K562 (cell line): ENCODE results near the gene NR1D1. TPM values are rescaled to one million over a fixed set of nuclear protein-coding genes. Genes with fewer than 3 reads are reported as not detected.

Source experiments
- ARID2 ChIP-seq: fragments of 450-650 bp; IDR thresholded peaks from 2 replicates; pipeline ENCODE4 v1.6.1; 2017; ENCODE audit warnings: antibody characterized with exemption, mild to moderate bottlenecking
- BRD4 ChIP-seq: fragments of 200-600 bp; sonication (generic); IDR thresholded peaks from 2 replicates; pipeline ENCODE4 v1.6.1; 2017; ENCODE audit warnings: inconsistent platforms
- CCNT2 ChIP-seq: IDR thresholded peaks from 2 replicates; pipeline ENCODE4 v1.6.1; 2011; ENCODE audit warnings: borderline replicate concordance, low read depth, mild to moderate bottlenecking, moderate library complexity, mixed read lengths, low read length; ENCODE audit not compliant: insufficient read length; ENCODE audit errors: extremely low read depth
- CEBPB ChIP-seq: fragments of 450-650 bp; IDR thresholded peaks from 2 replicates; pipeline ENCODE4 v1.6.1; 2016; ENCODE audit warnings: missing genetic modification characterization, missing compliant biosample characterization
- CEBPG ChIP-seq, 3 experiments: fragments of 200-800 bp in 1 of 3; sonication (Bioruptor generic) in 1 of 3; sonication (generic) in 1 of 3; formaldehyde crosslinking in 1 of 3; IDR thresholded peaks in 2 of 3; conservative IDR thresholded peaks in 1 of 3; 2 replicates each; pipeline versions ENCODE4 v1.6.1 to v1.8.0; 2016 to 2022; ENCODE audit warnings: missing compliant biosample characterization in 2 of 3, missing genetic modification characterization in 2 of 3, mild to moderate bottlenecking in 1 of 3, missing genetic modification reagents in 1 of 3
- IRF9 ChIP-seq: fragments of 450-650 bp; IDR thresholded peaks from 2 replicates; pipeline ENCODE4 v1.6.1; 2016; ENCODE audit warnings: missing biosample characterization, missing genetic modification characterization
- KDM1A ChIP-seq, 2 experiments: fragments of 450-650 bp; IDR thresholded peaks; 2 replicates each; pipeline ENCODE4 v1.6.1; 2016; ENCODE audit warnings: mild to moderate bottlenecking in 2 of 2
- NFIC ChIP-seq: fragments of 450-650 bp; IDR thresholded peaks from 2 replicates; pipeline ENCODE4 v1.6.1; 2017; ENCODE audit warnings: mild to moderate bottlenecking, inconsistent platforms
- NR4A1 ChIP-seq, 2 experiments: fragments of 250-450 bp in 1 of 2; fragments of 450-650 bp in 1 of 2; sonication (Bioruptor Pico) in 1 of 2; IDR thresholded peaks; 2 replicates each; pipeline versions ENCODE4 v1.4.0 to v1.6.1; 2016 to 2020; ENCODE audit warnings: mild to moderate bottlenecking in 2 of 2, missing compliant biosample characterization in 1 of 2, missing genetic modification characterization in 1 of 2, moderate library complexity in 1 of 2
- RAD51 ChIP-seq: fragments of 450-650 bp; IDR thresholded peaks from 2 replicates; pipeline ENCODE4 v1.7.1; 2016; ENCODE audit warnings: low read depth, mild to moderate bottlenecking, borderline replicate concordance
- THRAP3 ChIP-seq: fragments of 450-650 bp; IDR thresholded peaks from 2 replicates; pipeline ENCODE4 v1.6.1; 2016; ENCODE audit warnings: mild to moderate bottlenecking, inconsistent platforms, borderline replicate concordance
- TRIM28 ChIP-seq: fragments of 450-650 bp; IDR thresholded peaks from 2 replicates; pipeline ENCODE4 v1.6.1; 2017
- UBTF ChIP-seq, 2 experiments: IDR thresholded peaks; 2 replicates each; pipeline ENCODE4 v1.6.1; 2012; ENCODE audit warnings: improper control_type of control experiment in 2 of 2, low read depth in 2 of 2, low read length in 2 of 2, borderline replicate concordance in 1 of 2
- WHSC1 ChIP-seq: IDR thresholded peaks from one replicate; pipeline ENCODE4 v1.6.1; 2012; ENCODE audit warnings: low read length, control low read depth, inconsistent platforms
- ZKSCAN8 ChIP-seq: fragments of 200-800 bp; sonication (Bioruptor generic); IDR thresholded peaks from 2 replicates; pipeline ENCODE4 v1.6.1; 2016; ENCODE audit warnings: missing genetic modification characterization, missing compliant biosample characterization
- ZNF253 ChIP-seq: fragments of 250-450 bp; sonication (Bioruptor Pico); conservative IDR thresholded peaks from 2 replicates; pipeline ENCODE4 v1.6.1; 2021; ENCODE audit warnings: mild to moderate bottlenecking
- polyA plus RNA-seq, 8 experiments: library from polyadenylated mRNA; depleted of rRNA in 4 of 8; stranded (reverse) in 5 of 8; unstranded in 3 of 8; fragments of >200 nt; fragmentation: Nextera tagmentation in 2 of 8; fragmentation: Illumina TruSeq in 1 of 8; extraction: Ambion mirVana in 2 of 8; extraction: Trizol in 1 of 8; gene quantifications; 2 replicates each; pipeline versions ENCODE4 v1.2.1 to v1.2.3, GENCODE V29; 2011 to 2014; ENCODE audit warnings: inconsistent platforms in 1 of 8, missing spikeins in 1 of 8
- total RNA-seq, 7 experiments: library from RNA; depleted of rRNA in 6 of 7; stranded (reverse); fragments of >200 nt in 6 of 7; fragmentation: Illumina TruSeq in 2 of 7; extraction: Trizol in 2 of 7; gene quantifications; 2 replicates each; pipeline versions ENCODE4 v1.2.1 to v1.2.3, GENCODE V29; 2011 to 2021; ENCODE audit warnings: low replicate concordance in 1 of 7
- TF ChIP-seq, protein P1 (sequence below): fragments of 450-650 bp; conservative IDR thresholded peaks from 2 replicates; pipeline ENCODE4 v1.6.1; 2016; ENCODE audit warnings: missing genetic modification characterization, low read depth, mild to moderate bottlenecking, missing compliant biosample characterization, moderate library complexity

NR1D1 gene
- total and polyA plus RNA-seq, 9 of the 15 experiments (the other 6 are each of a cell fraction or from before 2014, with no cell fraction given), result 0.25 to 7.7 (median 0.65) TPM

DNA sequence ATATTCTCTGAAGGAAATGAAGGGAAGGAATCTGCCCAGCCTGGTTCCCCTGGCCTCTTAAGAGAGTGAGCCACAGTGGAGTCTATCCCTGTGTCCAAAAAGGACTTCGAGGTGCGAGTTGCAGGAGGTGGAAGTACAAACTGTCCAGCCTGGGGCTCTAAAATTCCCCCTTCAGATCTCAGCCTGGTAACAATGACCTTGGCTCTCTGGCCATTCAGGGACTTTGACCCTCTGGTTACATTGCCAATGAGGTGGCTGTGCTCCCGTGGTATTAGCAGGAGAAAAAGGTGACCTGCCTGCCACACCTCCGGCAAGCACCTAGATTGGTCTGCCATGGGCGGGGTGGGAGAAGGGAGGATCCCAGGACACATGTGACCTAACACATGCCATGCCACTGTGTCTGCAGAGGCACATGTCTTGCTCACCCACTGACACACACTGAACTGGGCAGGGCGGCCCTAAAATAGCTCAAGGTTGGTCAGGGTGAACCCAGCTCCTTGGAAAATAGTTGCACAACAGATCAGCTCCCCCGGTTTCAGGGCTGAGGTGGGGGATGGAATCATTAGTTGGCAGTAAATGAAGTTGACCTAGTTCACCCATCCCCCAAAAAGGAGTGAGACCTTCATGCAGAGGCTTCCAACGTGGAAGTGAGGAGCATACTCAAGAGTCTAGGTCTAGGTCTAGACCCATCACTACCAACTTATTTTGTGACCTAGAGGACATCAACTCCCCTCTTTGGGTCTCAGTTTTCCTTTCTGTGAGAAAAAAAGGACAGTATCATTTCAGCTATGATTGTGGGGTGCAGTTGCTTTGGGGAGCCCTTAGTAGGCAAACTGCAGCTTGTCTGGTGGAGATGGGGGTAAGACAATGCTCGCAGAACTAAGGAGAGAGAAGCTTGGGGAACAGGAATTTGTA lies 2.2 kb downstream of the NR1D1 start (continued):
- TF ChIP-seq RAD51 (no peak), NFIC (no peak), CEBPG (CRISPR knock-in tag; IDR thresholded peaks at IDR 0.05) (0 out of 2 replicates have a peak, but pooled peaks have one; percentile 37), CEBPG (tag; conservative IDR thresholded peaks at IDR 0.05 in 1 of 2, IDR thresholded peaks at IDR 0.05 in 1 of 2) (peak; percentile 29 to 42; a peak in 2 of 4 replicates), KDM1A (IDR thresholded peaks at IDR 0.05) (peak in 1 of 2 experiments; percentile 74; a peak in 2 of 4 replicates), ZNF253 (CRISPR knock-in tag) (no peak), TRIM28 (0 out of 2 replicates have a peak, but pooled peaks have one; percentile 51), THRAP3 (peak; percentile 81; the same call in 1 of the 2 replicates), CCNT2 (no peak), NR4A1 (CRISPR knock-in tag; IDR thresholded peaks at IDR 0.05) (no peak), NR4A1 (tag; IDR thresholded peaks at IDR 0.05) (peak; percentile 69), ARID2 (peak; percentile 45; the same call in 1 of the 2 replicates), IRF9 (tag) (peak; percentile 53), WHSC1 (peak; percentile 47), BRD4 (peak; percentile 94), ZKSCAN8 (CRISPR knock-in tag) (no peak), CEBPB (tag) (peak; percentile 90), UBTF (IDR thresholded peaks at IDR 0.05; ENCODE audit: borderline replicate concordance in 1 of 2, low read depth in 2 of 2, low read length in 2 of 2) (no peak)
- TF ChIP-seq, protein P1, sequence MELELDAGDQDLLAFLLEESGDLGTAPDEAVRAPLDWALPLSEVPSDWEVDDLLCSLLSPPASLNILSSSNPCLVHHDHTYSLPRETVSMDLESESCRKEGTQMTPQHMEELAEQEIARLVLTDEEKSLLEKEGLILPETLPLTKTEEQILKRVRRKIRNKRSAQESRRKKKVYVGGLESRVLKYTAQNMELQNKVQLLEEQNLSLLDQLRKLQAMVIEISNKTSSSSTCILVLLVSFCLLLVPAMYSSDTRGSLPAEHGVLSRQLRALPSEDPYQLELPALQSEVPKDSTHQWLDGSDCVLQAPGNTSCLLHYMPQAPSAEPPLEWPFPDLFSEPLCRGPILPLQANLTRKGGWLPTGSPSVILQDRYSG (tag), result peak; percentile 51; the same call in 1 of the 2 replicates
